Kidney epithelial cell (primary cell): ENCODE data around the gene LRGUK. TPM values are rescaled to one million over a fixed set of nuclear protein-coding genes. Genes with fewer than 3 reads are reported as not detected.
A peak's percentile ranks its signal among the peaks of the same experiment; 100 is the strongest.

Experiments
- DNase-seq: peaks from one replicate; pipeline ENCODE4 v3.0.0-alpha.2; 2010; ENCODE audit warnings: low read depth
- H3K27me3 ChIP-seq: 2 replicates; pipeline ENCODE4 v1.6.0; 2011; ENCODE audit warnings: low read length; ENCODE audit not compliant: control insufficient read depth, insufficient read depth
- H3K36me3 ChIP-seq: 2 replicates; pipeline ENCODE4 v1.5.1; 2011; ENCODE audit warnings: low read length; ENCODE audit not compliant: control insufficient read depth, insufficient read depth
- H3K4me3 ChIP-seq: 2 replicates; pipeline ENCODE4 v1.5.1; 2011; ENCODE audit warnings: low read depth, mild to moderate bottlenecking, control low read depth, low read length
- total RNA-seq: library from RNA; depleted of rRNA; stranded (reverse); fragments of >200 nt; gene quantifications from 2 replicates; pipeline ENCODE4 v1.2.3, GENCODE V29; 2015
- TF ChIP-seq, protein P1 (sequence below): IDR thresholded peaks from 2 replicates; pipeline ENCODE4 v1.5.1; 2011; ENCODE audit warnings: mild to moderate bottlenecking, moderate library complexity, low read length, control low read depth, inconsistent platforms; ENCODE audit not compliant: insufficient read depth, poor library complexity, severe bottlenecking

The LRGUK gene
- total RNA-seq, 1 donor from 2014 or later = 0.42 TPM

GRCh38 chr7:134121632-134122139, 5.5 kb upstream of the LRGUK start:
- H3K27me3 ChIP-seq = no peaks in the 10 kb centered on the region
- TF ChIP-seq, protein P1, sequence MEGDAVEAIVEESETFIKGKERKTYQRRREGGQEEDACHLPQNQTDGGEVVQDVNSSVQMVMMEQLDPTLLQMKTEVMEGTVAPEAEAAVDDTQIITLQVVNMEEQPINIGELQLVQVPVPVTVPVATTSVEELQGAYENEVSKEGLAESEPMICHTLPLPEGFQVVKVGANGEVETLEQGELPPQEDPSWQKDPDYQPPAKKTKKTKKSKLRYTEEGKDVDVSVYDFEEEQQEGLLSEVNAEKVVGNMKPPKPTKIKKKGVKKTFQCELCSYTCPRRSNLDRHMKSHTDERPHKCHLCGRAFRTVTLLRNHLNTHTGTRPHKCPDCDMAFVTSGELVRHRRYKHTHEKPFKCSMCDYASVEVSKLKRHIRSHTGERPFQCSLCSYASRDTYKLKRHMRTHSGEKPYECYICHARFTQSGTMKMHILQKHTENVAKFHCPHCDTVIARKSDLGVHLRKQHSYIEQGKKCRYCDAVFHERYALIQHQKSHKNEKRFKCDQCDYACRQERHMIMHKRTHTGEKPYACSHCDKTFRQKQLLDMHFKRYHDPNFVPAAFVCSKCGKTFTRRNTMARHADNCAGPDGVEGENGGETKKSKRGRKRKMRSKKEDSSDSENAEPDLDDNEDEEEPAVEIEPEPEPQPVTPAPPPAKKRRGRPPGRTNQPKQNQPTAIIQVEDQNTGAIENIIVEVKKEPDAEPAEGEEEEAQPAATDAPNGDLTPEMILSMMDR = no peak
- no peaks in the 10 kb centered on the region for H3K36me3 ChIP-seq
- H3K4me3 ChIP-seq = no peak overlapping the region
- no peak for DNase-seq

- H3K36me3 ChIP-seq = no peaks in the 10 kb centered on the region
- TF ChIP-seq, protein P1 = no peak
- no peak overlapping the region for H3K4me3 ChIP-seq
- H3K27me3 ChIP-seq = no peaks in the 10 kb centered on the region
- no peak for DNase-seq
Measured at GRCh38 chr7:134122980-134123379, 4.2 kb upstream of the LRGUK start.

- no peaks in the 10 kb centered on the region for H3K36me3 ChIP-seq
- H3K4me3 ChIP-seq = no peak overlapping the region
- TF ChIP-seq, protein P1 = no peak
- DNase-seq = no peak
- H3K27me3 ChIP-seq = no peaks in the 10 kb centered on the region
Measured at GRCh38 chr7:134126146-134126545, 994 bp upstream of the LRGUK start.

DNA sequence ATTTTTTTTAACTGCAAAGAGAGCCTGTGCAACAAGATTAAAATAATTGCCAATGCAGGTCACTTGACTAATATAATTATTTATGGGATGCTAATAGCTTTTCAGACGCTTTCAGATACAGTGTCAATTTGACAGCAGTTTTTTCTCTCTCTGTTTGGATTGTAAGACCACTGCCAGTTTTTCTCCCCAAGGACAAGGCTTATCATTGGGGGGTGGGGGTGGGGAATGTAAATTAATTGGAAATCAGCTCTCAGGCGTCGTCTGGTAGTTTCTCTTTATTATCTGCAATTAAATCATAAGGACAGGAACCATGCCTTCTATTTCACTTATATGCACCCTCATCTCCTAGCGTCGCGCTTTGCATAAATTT, 559 bp upstream of the LRGUK start:
- Histone ChIP-seq H3K36me3 (no peaks in the 10 kb centered on the region), H3K4me3 (peak overlapping the region; percentile 64), H3K27me3 (no peaks in the 10 kb centered on the region)
- TF ChIP-seq, protein P1 = no peak
- no peak for DNase-seq

GRCh38 chr7:134128829-134129228, 1.7 kb downstream of the LRGUK start:
- TF ChIP-seq, protein P1 = no peak
- DNase-seq = no peak
- H3K27me3 ChIP-seq = no peaks in the 10 kb centered on the region
- H3K4me3 ChIP-seq = no peak overlapping the region
- no peaks in the 10 kb centered on the region for H3K36me3 ChIP-seq

GRCh38 chr7:134129856-134130523, 2.9 kb downstream of the LRGUK start:
- no peak overlapping the region for H3K4me3 ChIP-seq
- no peaks in the 10 kb centered on the region for H3K36me3 ChIP-seq
- DNase-seq = no peak
- H3K27me3 ChIP-seq = no peaks in the 10 kb centered on the region
- TF ChIP-seq, protein P1 = no peak
